Activated T-helper 1 cell treated with anti-CD3 and anti-CD28 coated beads, Interleukin-2, amount 50 U/mL, for 16 hours (primary cell): Measurements from ENCODE around the gene HIC1.

Experiments used
- DNase-seq, 2 donors: peaks; one replicate each; pipeline ENCODE4 v3.0.0-alpha.2; 2020; ENCODE audit warnings: low read depth in 1 of 2, low spot score in 1 of 2

HIC1 gene

DNA sequence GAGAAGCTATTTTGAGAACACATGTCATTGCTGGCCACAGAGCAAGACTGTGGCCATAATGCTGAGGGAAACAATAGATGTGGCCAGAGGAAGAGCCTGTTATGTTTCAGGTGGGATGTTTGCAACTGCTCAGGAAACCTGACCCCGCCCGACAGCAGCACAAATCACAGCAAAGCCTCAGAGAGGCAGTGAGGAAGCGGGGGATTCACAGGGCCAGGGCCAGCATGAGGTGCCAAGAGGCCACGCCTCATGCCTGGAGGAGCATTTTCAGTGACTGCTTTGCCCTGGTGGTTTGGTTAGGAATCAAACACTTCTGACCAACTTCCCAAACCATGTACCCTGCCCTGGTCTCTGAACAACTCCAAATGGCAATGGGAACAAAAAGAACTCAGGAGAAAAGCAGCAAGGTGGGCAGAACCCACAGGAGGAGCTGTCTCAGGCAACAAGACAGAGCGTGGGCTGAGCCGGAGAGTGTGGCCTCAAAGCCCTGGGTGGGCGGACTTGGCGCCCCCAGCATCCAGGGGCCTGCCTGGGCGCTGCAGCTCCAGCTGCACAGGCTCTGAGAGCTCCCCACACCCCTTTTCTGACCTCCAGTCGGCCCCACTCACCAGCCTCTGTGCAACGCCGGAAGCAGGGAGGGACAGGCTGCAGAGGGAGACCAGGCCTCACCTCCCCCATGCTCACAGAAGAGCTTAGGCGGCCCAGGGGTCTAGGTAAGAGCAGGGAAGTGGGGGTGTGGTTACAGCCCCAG lies 20.6 kb downstream of the HIC1 start:
- DNase-seq, result no peak

DNA sequence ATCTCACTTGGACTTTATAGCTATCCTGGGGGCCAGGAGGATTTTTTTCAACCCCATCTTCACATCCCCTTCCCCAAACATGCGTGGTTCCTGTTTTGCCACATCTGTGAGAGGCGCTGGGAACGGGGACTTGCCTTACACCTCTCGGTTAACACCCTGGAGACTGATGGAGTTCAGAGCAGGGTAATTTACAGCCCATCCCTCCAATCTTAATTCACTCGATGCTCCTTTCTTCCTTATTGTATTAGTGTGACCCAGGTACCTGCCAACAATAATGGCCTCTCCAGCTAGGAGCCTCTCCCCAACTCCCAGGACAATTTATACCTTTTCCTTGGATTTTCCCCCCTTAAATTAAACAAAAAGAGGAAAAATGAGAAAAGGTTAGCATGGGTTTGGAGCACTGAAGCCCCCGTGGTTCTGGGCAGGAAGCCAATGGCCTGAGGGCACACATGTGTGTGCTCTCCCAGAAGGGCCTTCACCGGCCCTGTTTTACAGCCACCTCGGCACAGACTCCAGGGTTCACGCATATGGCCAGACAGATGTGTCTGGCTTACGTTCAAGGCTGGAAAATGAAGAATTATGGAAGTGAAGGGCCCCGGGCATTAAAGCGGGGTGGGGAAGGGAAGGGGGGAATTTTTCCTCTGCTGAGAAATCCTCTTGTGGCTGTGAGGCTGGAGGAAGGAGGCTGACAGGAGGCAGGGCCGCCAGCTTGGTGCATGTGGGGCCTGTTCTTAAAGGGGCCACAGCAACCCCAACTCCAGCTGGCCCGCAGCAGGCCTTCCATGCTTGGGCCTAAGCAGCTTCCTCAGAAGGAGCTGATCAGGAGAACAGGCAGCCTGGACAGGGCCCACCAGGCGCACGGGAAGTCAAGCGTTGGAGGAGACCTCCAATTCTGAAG lies 21.4 kb downstream of the HIC1 start:
- no peak for DNase-seq

DNA sequence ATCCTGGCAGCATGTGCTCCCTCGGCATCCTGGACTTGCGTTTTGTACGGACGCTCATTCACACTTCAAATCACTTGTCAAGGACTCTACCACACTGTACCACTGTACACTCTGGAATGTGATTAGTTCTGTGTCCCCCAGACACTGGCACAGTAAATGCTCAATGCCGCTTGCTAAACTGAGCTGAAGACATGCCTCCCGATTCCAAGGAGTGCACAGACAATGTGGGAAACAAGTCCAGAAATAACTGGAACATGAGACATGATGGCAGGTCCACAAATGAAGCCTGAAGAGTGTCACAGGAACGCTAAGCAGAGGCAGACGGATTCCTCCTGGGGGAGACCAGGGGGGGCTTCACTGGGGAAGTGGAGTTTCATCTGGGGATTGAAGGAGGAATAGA lies 22.1 kb downstream of the HIC1 start:
- DNase-seq, result no peak

DNA sequence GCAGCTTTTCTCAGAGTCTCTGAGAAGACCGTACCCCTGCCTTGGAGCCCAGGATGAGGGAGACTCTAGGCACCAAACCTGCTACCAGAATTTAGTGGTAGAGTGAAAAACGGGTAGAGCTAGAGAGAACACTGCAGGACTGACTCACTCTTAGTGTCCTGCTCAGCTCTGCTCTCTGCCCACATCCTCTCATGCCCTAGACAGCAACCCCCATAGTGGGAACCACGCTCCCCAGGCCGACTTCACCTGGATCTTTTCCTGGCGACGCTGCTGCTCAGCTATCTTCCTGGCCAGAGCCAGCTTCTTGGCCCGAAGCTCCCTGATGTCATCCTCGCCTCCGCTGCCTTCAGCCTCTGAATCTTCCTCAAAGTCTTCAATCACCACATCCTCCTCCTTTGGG lies 26.7 kb downstream of the HIC1 start:
- no peak for DNase-seq

DNA sequence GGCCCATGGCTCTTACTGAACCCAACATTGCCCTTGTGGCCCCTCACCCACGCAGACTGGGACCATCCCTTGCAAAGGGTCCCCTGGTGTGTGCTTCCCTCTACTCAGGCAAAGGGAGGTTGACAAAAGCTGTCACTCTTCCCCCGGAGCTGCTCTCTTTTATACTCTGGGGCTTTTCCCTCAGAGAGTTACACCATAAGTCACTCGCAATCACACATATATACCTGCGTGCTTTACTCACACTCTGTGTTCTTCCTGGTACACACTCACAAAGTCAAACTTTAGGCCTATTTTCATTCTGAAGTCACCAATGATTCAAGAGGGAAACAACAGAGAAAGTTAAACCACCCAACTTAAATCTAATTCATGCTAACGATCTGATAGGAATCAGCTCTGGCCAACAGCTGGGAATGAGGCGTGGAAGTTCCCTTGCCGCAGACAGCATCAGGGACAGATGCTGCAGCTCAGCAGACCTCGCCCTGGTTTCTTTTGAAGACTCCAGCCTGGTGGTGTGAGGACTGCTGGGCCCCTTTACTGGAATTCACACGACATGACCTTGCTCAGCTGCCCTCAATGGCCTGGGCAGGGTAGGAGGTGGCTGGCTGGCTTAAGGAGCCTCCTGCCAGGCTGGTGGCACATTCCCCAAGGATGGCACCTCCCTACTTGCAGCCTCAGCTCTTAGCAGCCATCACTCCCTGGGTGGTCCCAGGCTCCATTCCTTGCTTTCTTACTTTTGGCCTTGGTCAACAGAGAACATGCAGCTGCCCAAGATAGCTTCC lies 27.3 kb downstream of the HIC1 start:
- no peak for DNase-seq

DNA sequence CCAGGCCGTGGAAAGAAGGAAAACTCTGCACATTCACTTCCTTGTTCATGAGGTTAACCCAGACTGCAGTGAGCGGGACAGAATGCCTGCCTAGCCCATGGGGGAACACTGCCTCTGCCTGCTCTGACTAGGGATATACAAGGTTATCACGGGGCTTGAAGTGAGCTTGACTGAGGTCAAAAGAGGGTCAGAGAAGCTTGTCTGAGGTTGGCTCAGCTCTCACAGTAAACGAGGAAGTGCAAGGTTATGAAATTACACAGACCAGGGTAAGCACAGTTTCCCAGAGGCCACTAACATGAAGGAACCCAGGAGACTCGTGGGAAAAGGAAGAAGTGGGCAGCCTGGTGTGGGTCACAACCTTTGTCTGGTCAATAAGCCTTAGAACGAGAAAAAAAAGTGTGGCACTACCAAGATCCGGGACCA lies 28.7 kb downstream of the HIC1 start:
- DNase-seq, result no peak

DNA sequence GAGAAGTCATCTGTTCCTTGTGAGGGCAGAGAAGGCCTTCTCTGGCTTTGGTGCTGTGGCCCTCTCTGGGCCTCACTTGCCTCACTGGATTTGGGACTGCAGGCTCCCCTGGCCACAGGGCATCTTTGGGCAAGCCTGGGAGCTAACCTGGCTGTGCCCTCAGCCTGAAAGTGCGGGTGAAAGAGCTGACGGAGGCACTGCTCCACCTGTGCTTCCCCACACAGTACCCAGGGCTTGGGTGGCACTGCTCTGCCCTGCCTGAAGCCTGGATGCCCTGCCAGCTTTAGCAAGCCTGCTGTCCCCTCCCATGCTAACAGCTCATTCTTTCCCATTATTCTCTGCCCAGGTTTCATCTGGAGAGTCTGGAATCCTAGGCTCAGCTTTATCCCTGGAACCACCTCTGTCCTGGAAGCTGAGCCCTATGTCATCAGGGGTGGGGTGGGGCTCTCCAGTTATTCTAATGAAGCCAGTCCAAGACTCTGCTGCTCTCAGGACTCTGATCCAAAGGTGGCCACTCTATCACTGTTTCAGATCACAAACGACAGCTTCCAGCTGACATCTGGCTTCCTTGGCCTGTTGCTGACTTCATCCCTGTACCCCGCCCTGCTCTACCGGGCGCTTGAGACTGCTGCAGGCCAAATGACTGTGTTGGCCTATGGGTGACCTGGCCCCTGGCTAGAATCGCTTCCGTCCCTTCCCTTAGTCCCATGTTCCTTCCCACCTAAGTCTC lies 29.3 kb downstream of the HIC1 start:
- no peak for DNase-seq

DNA sequence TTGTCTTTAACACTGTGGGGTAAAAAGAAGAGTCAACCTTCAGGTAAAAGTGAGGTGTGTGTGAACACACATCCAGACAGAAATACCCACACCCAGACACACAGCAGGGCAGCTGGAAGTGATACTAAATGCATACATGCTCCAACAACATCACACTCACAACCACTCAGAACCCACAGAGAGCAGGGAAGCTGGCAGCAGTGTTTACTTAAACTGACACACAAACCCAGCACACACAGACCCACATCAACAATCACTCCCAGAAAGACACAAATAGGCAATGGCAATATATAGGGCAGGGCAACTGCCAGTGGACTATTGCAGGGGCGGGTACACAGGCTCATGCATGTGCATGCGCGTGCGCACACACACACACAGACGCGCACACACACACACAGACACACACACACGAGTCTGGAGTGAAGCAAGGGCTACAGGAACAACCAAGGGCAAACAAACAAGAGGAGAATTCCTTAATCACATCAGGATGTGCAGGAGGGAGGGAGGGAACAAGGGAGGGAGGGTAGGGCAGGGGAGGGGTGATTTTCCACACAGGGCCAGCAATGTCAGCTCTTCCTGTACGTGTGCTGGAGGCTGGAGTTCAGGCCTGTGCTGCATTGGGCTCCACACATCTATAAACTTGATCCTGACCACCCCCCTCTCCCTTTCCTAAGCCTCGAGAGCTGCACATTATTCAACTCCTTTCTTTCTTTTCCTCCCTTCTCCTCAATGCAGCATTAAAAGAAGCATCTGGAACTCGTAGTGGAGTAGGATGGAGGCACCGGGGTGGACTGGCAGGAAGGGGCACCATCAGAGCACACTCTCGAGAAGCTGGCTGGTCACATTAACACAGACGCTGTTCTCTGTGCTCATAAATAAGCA lies 30.1 kb downstream of the HIC1 start:
- no peak for DNase-seq

DNA sequence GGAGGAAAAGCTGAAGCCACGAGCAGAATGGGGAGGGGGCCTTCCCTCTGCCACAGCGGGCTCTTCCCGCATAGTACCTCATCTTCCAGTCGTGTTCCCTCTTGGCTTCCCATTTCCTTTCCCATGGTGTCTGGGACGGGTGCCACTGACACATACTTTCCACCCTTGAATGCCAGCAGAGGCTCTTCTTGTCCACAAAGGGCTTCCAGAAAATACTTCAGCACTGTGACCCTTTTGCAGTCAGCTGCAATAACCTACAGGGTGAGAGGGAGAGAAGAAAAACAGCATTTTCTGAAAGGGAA lies 30.7 kb downstream of the HIC1 start:
- no peak for DNase-seq

DNA sequence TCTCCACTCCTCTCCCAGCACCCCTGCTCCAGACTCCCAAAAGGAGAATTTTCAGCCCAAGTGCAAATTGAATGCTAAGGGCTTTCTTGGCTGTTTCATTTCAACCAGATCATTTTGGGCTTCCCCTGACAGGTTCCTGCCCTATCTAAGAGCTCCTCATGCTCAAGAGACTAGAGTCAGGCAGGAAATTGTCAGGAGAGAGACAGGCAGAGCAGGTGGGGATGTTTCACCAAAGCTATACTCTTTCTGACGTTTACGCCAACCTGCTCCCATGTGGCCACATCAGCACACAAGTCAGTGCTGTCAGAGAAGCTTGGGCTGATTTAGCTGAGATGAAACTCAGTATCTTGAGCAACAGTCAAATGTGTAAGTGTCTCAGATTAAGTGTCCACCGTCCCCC lies 31.4 kb downstream of the HIC1 start:
- DNase-seq, result no peak

DNA sequence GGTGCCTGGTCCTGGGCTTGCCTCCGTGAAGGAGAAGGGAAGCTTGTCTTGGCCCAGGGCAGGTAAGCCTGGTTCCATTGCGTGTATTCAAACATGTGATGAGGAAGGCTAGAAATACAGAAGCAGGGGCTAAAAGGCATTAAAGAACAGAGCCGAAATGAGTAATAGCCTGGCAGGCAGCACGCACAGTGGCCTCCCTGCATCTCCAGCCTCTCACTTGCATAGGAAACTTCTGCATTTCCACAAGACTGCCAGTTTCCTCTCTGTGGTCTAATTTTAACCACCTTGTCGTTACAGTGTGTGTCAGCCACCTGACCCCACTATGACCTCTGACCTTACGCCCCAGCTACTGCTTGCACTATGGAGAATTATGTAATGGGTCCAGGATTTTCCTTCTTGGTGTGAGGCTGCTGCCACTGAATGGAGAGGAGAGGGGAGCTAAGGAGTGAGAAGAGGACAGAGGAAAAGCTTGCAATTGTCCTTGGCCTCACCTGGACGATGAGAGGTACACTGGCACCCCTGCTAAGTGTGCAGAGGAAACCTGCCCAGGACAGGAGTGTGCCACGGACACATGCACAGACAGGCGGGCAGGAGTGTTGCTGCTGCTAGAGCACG lies 32.8 kb downstream of the HIC1 start:
- DNase-seq, result no peak

DNA sequence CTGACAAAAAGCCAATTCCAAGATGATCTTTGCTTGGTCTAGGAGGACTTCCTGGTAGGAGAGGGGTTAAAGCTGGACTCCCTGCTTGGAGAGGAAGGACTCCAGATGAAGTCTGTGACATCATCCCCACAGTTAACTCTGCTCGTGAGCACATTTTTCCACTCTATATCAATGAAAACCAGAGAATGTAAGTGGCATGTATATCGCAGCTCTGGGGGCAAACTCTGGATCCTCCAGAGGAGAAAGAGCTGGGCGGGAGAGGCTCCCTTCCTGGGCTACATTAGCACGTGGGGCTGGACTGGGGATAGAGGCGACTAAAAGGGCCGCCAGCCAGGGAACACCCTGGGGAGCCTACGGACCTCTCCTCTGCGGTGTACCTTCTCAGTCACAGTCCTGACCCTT lies 34.1 kb downstream of the HIC1 start:
- DNase-seq, result no peak

DNA sequence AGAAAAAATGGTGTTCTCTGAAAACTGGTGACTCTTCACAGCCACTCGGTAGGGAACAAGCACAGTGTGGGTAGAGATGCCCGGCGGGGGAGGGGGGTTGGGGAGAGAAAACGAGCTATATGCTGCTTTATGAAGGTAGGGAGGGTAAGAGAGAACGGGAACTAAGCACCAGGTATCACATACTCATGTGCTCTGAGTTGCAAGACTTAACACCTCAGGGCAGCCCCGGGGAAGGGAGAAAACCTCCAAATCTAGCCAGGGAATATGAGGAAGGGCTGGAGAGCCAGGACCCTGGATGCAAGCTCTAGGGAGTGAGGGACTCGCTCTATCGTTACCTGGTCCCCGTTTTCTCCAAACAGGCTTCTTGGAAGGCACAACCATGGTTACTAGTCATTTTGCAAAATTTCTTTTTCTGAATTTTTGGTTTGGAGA lies 35.3 kb downstream of the HIC1 start:
- no peak for DNase-seq

DNA sequence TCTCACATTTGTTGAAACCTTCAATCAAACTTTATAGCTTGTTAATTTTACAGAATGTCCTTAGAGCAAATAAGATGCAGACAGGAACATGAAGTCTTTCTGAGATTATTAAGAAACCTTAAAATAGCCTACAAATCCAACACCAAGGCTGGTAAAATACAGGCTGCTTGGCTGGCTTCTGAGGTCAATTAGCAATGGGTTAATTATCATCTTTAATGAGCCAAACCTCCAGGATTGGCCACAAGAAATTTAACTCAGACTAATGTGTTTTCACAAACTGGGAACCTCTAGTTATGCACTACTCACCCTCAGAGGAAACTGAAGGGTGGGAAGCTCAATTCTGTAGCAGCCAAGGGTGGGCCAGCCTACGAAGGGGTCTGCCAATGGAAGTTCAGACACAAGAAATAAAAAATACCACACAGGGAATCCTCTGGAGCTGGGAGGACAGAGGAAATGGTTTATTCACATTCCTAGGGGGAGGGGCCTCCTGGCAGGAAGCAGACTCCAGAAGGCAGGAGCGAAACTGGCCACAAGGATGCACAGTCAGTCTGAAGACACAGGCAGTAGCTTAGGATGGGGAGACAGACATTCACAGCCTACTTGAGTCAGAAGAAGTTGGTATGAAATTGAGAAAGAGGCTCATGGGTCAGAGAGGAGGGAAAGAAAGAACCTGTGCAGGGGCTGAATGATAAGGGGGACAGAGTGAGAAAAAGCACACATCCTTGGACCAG lies 36.1 kb downstream of the HIC1 start:
- DNase-seq, result no peak

DNA sequence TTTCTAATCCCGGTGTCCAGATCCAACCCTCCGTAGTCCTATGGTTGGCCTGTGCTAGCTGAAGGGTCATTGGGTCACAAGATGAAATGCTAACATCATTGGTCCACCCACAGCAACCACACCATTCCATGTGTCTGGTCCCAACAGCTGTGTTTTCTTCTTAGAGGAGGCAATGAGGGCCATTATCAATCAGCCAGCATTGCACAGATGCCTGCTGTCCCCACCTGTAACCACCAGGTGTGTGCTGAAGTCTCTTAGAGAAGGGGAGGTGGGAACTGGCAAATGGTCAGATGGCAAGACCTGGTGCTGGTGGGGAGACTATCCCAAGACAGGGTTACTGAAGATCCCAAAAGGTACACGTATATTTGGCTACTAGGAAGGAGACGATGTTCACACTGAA lies 37.4 kb downstream of the HIC1 start:
- no peak for DNase-seq

DNA sequence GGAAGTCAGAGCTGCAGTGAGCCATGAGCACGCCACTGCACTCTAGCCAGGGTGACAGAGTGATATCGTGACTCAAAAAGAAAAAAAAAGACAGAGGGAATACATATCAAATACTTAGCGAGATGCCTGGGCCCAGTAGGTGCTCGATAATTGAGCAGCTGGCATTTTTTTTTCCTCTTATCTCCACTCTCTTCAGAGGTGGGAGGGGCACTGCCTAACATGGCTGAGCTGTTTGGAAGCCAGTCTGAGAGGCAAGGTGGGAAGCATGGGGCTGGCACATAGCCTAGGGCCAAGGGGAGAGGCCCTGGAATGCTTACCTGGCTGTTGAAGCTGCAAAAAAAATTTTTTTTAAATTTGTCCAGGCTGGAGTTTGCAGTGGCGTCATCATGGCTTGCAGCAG lies 38.4 kb downstream of the HIC1 start:
- DNase-seq, result no peak

DNA sequence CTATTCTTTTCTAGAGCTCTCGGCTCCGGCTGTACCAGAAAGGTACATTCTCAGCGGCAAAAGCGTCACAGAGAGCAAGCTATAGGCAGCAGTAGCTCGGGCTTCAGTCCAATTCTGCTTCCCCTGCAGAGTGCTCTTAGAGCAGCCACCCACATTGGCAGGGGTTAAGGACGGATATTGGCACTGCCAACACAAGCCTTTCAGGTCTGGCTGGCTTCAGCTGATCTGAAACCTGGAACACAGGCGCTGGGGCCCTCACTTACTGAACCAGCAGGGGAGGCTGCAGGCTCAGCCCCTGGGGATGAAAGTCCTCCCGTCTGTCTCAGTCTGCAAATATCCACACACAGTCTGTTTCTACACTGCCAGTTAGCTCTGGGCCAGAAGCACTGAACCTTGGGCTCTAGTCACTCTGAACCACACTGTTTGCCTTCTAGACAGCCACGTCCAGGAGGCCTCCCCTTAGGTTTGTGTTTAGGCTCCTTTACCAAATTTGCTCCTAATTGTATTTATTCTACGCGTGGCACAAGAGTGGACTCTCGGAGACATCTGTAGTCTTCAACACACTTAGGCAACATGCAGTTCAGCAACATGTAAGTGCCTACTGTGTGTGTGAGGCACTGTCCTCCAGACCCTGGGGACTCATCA lies 40.1 kb downstream of the HIC1 start:
- no peak for DNase-seq

DNA sequence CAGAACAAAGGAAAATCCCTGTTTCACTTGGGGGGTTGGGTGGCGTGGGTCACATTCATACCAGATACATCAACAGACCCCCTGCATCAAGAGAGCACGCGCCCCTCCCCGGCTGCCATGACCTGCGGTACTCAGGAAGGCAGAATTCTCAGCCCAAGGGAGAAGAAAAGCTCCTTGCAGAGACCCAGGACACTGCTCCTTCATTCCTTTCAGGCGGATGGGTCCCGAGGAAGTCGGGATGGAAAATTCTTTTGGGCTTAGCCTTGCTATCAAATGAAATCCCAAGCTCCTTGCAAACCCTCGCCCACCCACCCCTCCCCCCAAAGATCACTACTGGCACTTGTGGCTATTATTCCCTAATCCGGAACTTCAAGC lies 40.6 kb downstream of the HIC1 start:
- no peak for DNase-seq
